Fibroblast of the aortic adventitia (primary cell): ENCODE results near the gene STARD10. TPM values are rescaled to one million over a fixed set of nuclear protein-coding genes. Genes with fewer than 3 reads are reported as not detected.
A peak's percentile ranks its signal among the peaks of the same experiment; 100 is the strongest.

Source experiments
- DNase-seq: peaks from one replicate; pipeline ENCODE4 v3.0.0-alpha.2; 2010; ENCODE audit warnings: low read depth
- H3K4me3 ChIP-seq: 2 replicates; pipeline ENCODE4 v1.5.1; 2011; ENCODE audit warnings: low read depth, mild to moderate bottlenecking, control low read depth, low read length, moderate library complexity
- total RNA-seq: library from RNA; depleted of rRNA; stranded (reverse); fragments of >200 nt; gene quantifications from 2 replicates; pipeline ENCODE4 v1.2.3, GENCODE V29; 2012; ENCODE audit warnings: low replicate concordance
- TF ChIP-seq, protein P1 (sequence below): IDR thresholded peaks from 2 replicates; pipeline ENCODE4 v1.5.1; 2011; ENCODE audit warnings: mild to moderate bottlenecking, low read length, control low read depth, inconsistent platforms; ENCODE audit not compliant: insufficient read depth

Gene STARD10
- total RNA-seq, 1 donor: 21.4 TPM

GRCh38 chr11:72836111-72836510, 42.3 kb upstream of the STARD10 start:
- no peak overlapping the region for H3K4me3 ChIP-seq
- TF ChIP-seq, protein P1, sequence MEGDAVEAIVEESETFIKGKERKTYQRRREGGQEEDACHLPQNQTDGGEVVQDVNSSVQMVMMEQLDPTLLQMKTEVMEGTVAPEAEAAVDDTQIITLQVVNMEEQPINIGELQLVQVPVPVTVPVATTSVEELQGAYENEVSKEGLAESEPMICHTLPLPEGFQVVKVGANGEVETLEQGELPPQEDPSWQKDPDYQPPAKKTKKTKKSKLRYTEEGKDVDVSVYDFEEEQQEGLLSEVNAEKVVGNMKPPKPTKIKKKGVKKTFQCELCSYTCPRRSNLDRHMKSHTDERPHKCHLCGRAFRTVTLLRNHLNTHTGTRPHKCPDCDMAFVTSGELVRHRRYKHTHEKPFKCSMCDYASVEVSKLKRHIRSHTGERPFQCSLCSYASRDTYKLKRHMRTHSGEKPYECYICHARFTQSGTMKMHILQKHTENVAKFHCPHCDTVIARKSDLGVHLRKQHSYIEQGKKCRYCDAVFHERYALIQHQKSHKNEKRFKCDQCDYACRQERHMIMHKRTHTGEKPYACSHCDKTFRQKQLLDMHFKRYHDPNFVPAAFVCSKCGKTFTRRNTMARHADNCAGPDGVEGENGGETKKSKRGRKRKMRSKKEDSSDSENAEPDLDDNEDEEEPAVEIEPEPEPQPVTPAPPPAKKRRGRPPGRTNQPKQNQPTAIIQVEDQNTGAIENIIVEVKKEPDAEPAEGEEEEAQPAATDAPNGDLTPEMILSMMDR: no peak
- DNase-seq: no peak

DNA sequence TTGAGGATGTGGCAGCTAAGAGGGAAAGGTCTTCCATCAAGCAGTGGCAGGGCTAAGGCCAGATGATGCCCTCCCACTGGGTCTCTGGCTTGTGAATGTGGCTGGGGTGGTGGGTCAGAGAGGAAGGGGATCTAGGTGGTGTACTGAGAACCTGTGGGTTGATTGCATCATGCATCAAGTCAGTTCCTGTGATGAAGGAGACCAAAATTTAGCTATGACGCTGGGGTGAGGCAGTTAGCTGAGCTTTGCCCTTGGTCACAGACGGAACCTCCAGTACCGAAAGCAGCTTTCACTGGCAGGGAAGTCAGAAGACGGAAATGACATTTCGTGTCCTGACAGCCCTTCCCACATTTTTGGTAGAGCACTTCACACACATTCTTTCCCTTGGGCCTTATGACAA, 41.1 kb upstream of the STARD10 start:
- H3K4me3 ChIP-seq: no peak overlapping the region
- DNase-seq: no peak
- TF ChIP-seq, protein P1: no peak

DNA sequence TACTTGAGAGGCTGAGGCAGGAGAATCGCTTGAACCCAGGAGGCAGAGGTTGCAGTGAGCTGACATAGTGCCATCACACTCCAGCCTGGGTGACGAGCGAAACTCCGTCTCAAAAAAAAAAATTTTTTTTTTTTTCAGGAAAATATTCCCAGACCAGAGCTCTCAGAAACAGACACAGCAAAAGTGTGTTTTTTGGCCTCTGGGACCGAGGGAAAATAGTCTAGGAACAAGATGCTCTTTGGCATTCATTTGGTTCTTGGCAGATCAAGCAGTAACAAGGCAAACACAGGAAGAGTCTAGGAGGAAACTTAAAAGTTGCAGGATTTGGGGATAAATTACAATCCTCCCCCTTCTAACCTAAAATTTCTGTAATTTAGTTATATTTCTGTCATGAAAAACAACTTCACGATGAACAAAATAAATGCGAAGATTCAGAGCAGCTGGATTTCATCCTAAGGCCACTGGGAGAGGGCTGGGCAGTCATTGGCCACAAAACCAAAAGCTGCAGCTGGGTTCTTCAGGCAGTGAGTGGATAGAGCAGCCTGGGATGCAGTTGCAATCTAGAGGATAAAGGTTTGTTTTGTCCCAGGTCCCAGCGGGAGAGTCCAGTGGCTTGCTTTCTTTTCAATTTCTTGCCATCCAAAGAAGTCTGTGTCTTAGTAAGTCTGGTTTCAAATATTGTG, 40.1 kb upstream of the STARD10 start:
- DNase-seq: peak; percentile 52
- TF ChIP-seq, protein P1: no peak
- no peak overlapping the region for H3K4me3 ChIP-seq

DNA sequence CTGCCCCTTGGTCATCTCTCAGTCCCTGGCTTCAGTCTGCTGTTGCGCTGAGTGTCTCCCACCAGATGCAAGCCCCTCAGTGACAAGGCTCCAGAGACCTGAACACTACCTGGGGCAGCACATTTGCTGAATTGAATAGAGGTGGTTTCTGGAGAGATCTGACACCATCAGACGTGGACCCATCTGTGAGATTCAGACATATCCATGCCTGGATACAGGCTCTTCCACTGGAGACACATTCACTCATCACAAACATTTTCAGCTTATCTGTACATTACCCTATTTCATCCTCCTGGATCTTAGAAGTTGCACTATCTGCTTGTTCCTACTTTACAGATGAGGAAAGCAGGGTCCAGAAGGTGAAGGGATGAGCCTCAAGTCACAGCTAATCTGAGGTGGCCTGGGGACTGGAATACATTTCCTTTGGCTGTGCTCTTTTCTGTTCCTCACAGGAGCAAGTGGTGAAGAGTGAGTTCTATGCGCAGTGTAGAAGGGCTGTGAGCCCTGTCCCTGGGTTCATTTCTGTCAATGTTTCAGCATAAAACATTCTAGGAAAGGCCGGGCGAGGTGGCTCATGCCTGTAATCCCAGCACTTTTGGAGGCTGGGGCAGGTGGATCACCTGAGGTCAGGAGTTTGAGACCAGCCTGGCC, 39.4 kb upstream of the STARD10 start:
- no peak overlapping the region for H3K4me3 ChIP-seq
- TF ChIP-seq, protein P1: no peak
- DNase-seq: no peak

GRCh38 chr11:72832301-72833082, 38.6 kb upstream of the STARD10 start:
- H3K4me3 ChIP-seq: no peak overlapping the region
- TF ChIP-seq, protein P1: no peak
- no peak for DNase-seq

GRCh38 chr11:72831521-72832300, 37.9 kb upstream of the STARD10 start:
- DNase-seq: peak; percentile 76
- H3K4me3 ChIP-seq: no peak overlapping the region
- TF ChIP-seq, protein P1: peak; percentile 99
